Measurements from ENCODE around the gene SLC3A2. TPM values are rescaled to one million over a fixed set of nuclear protein-coding genes. Genes with fewer than 3 reads are reported as not detected.

Gene SLC3A2
- total and polyA plus RNA-seq, 2 of the 13 experiments (the other 11 are each of a cell fraction or from before 2014, with no cell fraction given): 213 to 226 TPM

GRCh38 chr11:62841361-62842170 is 39.1 kb upstream of the SLC3A2 start (continued):
- TF ChIP-seq ZNF780A (CRISPR knock-in tag; IDR thresholded peaks at IDR 0.05) (peak; percentile 98), ZNF431 (CRISPR knock-in tag; IDR thresholded peaks at IDR 0.05; ENCODE audit: borderline replicate concordance, low read depth) (no peak; the same call in 1 of the 2 replicates), HHEX (CRISPR knock-in tag; IDR thresholded peaks at IDR 0.05) (peak; percentile 25; the same call in 1 of the 2 replicates), MED13 (CRISPR knock-in tag; IDR thresholded peaks at IDR 0.05) (peak; percentile 94), STAT6 (CRISPR knock-in tag; IDR thresholded peaks at IDR 0.05; ENCODE audit: borderline replicate concordance) (peak; percentile 92), TBP (CRISPR knock-in tag; IDR thresholded peaks at IDR 0.05) (peak; percentile 82; the same call in 1 of the 2 replicates), ARID2 (CRISPR knock-in tag; IDR thresholded peaks at IDR 0.05; ENCODE audit: borderline replicate concordance) (peak; percentile 79; the same call in 1 of the 2 replicates), SNAPC5 (CRISPR knock-in tag; IDR thresholded peaks at IDR 0.05; ENCODE audit: borderline replicate concordance) (peak; percentile 100), KLF15 (CRISPR knock-in tag; IDR thresholded peaks at IDR 0.05; ENCODE audit: borderline replicate concordance) (no peak; the same call in 1 of the 2 replicates), RARA (CRISPR knock-in tag; IDR thresholded peaks at IDR 0.05) (peak; percentile 69), IKZF1 (IDR thresholded peaks at IDR 0.05) (no peak), SP2 (CRISPR knock-in tag; IDR thresholded peaks at IDR 0.05) (peak; percentile 66), THAP9 (CRISPR knock-in tag; IDR thresholded peaks at IDR 0.05; ENCODE audit: borderline replicate concordance) (no peak), SNRNP70 (IDR thresholded peaks at IDR 0.05; ENCODE audit: low read depth, low read length) (no peak), GATAD1 (CRISPR knock-in tag; IDR thresholded peaks at IDR 0.05) (peak; percentile 83)
- TF ChIP-seq, protein P1, sequence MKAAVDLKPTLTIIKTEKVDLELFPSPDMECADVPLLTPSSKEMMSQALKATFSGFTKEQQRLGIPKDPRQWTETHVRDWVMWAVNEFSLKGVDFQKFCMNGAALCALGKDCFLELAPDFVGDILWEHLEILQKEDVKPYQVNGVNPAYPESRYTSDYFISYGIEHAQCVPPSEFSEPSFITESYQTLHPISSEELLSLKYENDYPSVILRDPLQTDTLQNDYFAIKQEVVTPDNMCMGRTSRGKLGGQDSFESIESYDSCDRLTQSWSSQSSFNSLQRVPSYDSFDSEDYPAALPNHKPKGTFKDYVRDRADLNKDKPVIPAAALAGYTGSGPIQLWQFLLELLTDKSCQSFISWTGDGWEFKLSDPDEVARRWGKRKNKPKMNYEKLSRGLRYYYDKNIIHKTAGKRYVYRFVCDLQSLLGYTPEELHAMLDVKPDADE (CRISPR knock-in tag; IDR thresholded peaks at IDR 0.05): peak; percentile 21; the same call in 1 of the 2 replicates
- TF ChIP-seq, protein P2, sequence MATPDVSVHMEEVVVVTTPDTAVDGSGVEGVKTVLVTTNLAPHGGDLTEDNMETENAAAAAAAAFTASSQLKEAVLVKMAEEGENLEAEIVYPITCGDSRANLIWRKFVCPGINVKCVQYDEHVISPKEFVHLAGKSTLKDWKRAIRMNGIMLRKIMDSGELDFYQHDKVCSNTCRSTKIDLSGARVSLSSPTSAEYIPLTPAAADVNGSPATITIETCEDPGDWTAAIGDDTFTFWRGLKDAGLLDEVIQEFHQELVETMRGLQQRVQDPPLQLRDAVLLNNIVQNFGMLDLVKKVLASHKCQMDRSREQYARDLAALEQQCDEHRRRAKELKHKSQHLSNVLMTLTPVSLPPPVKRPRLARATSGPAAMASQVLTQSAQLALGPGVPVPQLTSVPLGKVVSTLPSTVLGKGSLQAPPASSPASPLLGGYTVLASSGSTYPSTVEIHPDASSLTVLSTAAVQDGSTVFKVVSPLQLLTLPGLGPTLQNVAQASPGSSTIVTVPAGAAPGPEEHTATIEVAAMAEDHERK (CRISPR knock-in tag; IDR thresholded peaks at IDR 0.05; ENCODE audit: low read depth): peak; percentile 70; the same call in 1 of the 2 replicates
- TF ChIP-seq, protein P3, sequence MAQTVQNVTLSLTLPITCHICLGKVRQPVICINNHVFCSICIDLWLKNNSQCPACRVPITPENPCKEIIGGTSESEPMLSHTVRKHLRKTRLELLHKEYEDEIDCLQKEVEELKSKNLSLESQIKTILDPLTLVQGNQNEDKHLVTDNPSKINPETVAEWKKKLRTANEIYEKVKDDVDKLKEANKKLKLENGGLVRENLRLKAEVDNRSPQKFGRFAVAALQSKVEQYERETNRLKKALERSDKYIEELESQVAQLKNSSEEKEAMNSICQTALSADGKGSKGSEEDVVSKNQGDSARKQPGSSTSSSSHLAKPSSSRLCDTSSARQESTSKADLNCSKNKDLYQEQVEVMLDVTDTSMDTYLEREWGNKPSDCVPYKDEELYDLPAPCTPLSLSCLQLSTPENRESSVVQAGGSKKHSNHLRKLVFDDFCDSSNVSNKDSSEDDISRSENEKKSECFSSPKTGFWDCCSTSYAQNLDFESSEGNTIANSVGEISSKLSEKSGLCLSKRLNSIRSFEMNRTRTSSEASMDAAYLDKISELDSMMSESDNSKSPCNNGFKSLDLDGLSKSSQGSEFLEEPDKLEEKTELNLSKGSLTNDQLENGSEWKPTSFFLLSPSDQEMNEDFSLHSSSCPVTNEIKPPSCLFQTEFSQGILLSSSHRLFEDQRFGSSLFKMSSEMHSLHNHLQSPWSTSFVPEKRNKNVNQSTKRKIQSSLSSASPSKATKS (CRISPR knock-in tag; IDR thresholded peaks at IDR 0.05): peak; percentile 96; the same call in 1 of the 2 replicates
